SW 1271 (cell line): ENCODE data around the gene HDAC5.
"Not testable (repeated sequence)": the region's sequence is repeated elsewhere in the genome, so short reads cannot be mapped to it uniquely, and the experiment has no call there.

Experiments
- DNase-seq, 2 experiments: peaks; one replicate each; lab custom pipeline; 2025; lab: John Stamatoyannopoulos, UW

Gene HDAC5

GRCh38 chr17:44123356-44124117 is at the start of gene HDAC5:
TSS of gene HDAC5 (minus strand) at chr17:44123641. CDS start at chr17:44117515, 6,126 bp downstream.
- peak; percentile 70 to 92 for DNase-seq

DNA sequence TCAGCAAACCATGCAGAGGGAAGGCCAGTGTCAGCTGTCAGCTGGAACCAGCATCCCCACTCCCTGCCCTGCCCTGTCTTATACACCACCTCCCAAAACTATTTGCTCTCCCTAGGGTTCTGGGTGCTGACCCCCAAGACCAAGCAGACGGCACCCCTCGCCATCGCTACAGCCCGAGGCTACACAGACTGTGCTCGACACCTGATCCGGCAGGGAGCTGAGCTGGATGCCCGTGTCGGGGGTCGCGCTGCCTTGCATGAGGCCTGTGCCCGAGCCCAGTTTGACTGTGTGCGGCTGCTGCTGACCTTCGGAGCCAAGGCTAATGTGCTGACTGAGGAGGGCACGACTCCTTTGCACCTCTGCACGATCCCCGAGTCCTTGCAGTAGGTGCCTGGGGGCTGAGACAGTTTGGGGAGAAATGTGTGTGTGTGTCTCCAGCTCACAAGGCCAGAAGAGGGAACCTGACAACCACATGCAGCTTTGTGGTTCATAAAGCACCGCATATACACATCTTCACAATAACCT is 48.6 kb upstream of the HDAC5 start:
- no peak for DNase-seq

GRCh38 chr17:44170499-44171201 is 47.2 kb upstream of the HDAC5 start, which contains the start of gene ASB16:
TSS of gene ASB16 (plus strand) at chr17:44170704. CDS start at chr17:44170790, 86 bp downstream.
- DNase-seq: no peak

DNA sequence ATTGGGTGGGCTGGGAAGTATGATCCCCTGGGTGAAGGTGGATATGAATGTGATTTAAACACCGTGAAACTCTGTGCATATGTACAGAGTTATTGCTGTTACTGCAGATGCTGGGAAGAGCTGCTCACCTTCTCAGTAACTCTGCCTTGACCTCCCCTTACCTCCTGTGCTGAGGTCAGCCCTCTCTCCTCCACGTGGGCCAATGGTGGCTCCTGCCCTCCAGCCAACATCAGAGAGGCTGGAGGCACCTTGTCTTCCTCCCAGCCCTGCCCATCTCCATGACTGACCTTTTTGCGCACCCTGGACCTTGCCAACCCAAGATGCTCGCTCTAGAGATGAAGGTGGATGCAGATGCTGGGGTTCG is 46.7 kb upstream of the HDAC5 start:
- no peak for DNase-seq

- DNase-seq: no peak
Measured at GRCh38 chr17:44167181-44167861, 43.9 kb upstream of the HDAC5 start.

DNA sequence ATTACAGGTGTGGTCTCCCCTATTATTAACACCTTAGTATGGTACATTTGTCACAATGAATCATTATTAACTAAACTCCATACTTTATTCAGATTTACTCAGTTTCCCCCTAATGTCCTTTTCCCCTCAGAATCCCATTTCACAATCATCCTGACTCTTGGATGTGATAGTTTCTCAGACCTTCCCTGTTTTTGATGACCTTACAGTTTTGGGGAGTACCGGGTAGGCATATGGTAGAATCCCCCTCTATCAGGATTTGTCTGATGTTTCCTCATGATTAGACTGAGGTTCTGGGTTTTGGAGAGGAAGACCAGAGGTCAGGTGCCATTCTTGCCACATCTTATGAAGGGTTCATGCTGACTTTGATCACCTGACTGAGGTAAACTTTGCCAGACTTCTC is 41.0 kb upstream of the HDAC5 start:
- DNase-seq: no peak

GRCh38 chr17:44159519-44160210 is 36.2 kb upstream of the HDAC5 start:
- no peak for DNase-seq

DNA sequence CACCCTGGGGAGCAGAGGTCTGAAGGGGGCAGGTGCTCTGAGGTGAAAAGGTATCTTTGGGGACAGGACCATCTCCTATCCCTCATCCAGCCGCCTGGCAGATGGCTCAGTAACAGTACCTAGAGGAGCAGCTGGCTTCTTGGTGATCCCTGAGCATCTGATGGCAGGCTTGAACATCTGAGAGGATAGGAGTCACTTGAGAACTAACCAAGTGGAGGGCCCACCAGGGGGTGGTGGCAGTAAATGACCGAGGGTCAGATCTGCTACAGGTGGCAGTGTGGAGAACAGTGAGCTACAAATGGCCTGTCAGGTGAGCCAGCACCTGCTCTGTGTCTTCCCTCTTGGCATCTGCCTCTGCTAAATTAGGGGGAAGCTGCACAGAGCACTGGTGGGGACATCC is 32.0 kb upstream of the HDAC5 start:
- no peak for DNase-seq

DNA sequence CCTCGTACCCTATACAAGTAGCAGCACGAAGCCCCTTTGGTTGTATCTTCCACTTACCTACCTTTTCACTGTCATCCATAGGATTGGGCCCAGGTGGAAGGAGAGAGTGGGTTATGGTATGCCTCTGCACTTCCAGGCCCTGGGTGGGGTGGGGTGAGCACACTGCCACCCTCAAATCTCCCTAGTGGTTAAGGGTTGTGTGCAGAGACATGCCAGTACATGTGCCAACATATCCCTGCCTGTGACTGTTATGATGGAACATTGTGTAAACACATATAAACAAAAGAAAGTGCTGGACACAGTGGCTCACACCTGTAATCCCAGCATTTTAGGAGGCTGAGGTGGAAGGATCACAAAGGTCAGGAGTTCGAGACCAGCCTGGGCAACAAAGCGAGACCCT is 29.4 kb upstream of the HDAC5 start:
- no peak for DNase-seq

GRCh38 chr17:44149750-44150329 is 26.4 kb upstream of the HDAC5 start:
- DNase-seq: no peak

DNA sequence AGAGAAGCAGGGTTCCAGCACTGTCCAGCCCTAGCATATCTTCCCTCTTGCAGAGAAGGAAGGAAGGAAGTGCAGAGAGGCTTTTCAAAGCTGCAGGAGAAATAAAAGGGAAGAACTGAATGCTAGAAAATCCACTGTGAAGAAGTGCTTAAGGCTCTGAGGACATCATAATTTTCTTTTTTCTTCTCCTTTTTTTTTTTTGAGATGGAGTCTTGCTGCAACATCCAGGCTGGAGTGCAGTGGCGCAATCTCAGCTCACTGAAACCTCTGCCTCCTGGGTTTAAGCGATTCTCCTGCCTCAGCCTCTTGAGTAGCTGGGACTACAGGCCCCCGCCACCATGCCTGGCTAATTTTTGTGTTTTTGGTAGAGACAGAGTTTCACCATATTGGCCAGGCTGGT is 25.6 kb upstream of the HDAC5 start:
- not testable (repeated sequence) for DNase-seq

DNA sequence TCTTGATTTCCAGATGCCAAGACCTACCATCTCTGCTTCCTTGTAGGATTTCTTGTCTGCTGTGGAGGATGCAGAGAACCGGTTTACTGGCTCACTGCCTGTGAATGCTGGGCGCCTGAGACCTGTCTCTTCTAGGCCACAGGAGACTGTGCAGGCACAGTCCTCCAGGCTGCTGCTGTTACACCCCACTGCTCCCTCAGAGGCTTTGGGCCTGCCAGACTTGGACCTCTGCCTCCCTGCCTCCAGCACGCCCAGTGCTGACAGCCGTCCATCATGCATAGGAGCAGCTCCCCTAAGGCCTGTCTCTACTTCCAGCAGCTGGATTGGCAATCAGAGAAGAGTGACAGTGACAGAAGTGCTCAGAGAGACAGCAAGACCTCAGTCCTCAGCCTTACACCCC is 24.4 kb upstream of the HDAC5 start:
- no peak for DNase-seq

GRCh38 chr17:44146375-44147346 is 23.2 kb upstream of the HDAC5 start:
- no peak for DNase-seq

DNA sequence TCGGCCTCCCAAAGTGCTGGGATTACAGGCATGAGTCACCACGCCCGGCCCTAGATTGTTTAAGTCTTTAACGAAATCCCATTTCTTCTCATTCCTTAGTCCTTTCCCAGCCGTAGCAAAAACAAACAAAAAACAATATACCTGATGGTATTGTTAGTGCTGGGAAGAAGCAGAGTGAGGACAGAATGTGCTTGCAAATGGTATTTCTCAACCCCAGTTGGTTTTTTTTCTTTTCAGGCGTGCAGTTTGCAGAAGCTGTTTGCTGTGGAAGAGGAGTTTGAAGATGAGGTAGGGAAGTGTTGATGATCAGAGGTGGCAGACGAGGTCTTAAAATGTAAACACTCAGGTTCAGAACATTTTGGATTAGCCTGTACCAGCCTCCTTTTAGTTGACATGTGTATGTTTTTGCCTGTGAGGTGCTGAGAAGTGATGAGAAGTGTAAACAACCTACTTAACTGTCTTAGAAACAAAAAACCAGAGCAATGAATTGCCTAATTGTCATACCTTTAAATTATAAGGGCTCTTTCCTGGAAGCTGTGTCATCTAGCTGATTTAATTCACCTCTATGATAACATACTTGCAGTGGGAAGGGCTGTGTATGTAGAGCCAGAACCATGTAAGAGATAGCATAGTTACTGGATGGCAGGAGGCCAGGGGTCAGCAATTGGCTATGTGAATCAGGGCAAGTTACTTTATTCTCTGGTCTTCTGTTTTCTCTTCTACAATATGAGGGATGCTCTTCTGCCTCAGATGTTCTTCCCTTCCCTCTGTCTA is 21.7 kb upstream of the HDAC5 start:
- no peak for DNase-seq

DNA sequence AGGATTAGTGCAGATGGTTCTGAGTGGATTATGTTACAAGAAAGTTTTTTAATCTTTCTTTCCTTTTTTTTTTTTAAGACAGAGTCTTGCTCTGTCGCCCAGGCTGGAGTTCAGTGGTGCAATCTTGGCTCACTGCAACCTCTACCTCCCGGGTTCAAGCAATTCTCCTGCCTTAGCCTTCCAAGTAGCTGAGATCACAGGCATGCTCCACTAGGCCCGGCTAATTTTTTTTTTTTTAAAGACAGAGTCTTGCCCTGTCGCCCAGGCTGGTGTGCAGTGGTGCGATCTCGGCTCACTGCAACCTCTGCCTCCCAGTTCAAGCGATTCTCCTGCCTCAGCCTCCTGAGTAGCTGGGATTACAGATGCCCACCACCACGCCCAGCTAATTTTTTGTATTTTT is 20.5 kb upstream of the HDAC5 start:
- DNase-seq: not testable (repeated sequence)

DNA sequence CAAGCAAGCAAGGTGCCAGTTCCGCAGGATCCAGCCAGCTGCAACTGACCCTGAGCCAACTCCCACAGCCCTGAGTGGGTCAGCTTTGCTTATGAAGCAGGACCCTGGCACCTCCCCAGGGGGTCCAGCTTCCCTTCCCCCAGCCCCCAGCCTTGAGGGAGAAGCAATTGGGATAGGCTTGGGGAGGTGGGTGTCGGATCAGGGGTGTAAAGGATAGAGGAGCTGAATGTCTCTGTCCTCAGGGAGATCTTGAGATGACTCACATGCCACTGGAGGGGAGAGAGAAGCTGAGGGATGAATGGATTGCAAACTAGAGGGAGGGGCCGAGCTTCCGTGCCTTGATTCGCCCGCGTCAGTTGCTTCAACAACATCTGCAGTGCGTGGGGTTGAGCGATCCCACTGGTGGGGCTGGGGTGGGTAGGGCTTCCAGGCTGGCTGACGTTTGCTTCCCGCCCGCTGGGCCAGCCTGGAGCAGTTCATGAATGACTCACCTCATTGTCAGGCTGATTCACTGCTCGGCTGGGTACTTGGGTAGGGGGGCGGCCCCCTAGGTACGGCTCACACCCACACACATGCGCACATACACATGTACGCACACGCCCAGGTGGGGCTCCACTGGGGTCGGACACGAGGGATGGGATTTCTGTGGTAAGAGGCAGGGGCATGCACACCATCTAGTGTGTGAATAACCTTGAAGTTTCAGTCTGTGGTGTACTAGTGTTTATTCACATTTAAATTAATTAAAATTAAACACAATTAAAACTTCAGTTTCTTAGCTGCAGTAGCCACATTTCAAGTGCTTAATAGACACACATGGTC is 14.7 kb upstream of the HDAC5 start:
- DNase-seq: peak; percentile 96 to 97

DNA sequence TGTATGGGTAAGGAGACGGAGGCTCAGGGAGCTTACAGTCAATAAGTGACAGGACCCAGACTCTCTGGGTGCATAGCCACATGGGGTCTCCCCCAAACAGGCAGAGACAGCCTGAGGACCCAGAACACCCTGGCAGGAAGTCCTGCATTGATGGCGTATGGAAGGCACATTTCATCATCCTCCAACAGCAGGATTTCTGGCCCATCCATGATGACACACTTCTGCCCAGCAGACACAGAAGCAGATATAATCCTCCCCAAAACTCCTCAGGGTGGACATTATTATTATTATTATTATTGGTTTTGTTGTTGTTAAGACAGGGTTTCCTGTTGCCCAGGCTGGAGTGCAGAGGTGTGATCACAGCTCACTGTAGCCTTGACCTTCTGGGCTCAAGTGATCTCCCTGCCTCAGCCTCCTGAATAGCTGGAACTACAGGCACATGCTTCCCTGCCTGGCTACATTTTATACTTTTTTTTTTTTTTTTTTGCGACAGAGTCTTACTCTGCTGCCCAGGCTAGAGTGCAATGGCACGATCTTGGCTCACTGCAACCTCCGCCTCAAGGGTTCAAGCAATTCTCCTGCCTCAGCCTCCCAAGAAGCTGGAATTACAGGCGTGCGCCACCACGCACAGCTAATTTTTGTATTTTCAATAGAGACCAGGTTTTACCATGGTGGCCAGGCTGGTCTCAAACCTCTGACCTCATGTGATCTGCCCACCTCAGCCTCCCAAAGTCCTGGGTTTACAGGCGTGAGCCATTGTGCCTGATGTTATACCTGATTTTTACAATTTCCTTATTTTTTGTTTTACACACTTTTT is 11.5 kb upstream of the HDAC5 start:
- no peak for DNase-seq

- no peak for DNase-seq
Measured at GRCh38 chr17:44133918-44134476, 10.6 kb upstream of the HDAC5 start.
